NCI-H2029 treated with DMSO at 0.1 percent for 48 hours (cell line): ENCODE measurements around the gene C1orf53.
"Not testable (repeated sequence)": the region's sequence is repeated elsewhere in the genome, so short reads cannot be mapped to it uniquely, and the experiment has no call there.

ENCODE experiments used
- DNase-seq: peaks from one replicate; lab custom pipeline; 2025; lab: John Stamatoyannopoulos, UW

C1orf53 gene

GRCh38 chr1:197921235-197922069, 19.0 kb downstream of the C1orf53 start:
- DNase-seq, result no peak

GRCh38 chr1:197922070-197922390, 19.6 kb downstream of the C1orf53 start:
- no peak for DNase-seq

DNA sequence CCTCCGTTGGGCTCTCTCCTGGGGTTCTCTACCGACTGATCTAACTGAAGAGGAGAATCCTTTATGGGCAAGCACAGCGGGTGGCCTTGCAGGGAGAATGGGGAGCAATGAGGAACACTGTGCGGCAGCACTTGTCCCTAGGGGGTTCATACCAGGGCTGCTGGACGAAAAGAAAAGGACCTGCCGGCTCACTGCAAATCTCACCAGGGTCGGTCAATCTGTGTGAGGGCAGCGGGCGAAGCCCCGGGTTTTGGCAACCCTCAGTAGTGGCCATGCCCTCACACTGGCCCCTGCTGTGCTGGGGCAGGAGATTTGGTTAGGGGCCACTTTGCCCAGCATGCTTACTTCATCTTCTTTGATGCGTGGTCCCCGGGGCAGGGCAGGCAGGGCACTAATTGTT, 20.6 kb downstream of the C1orf53 start:
- DNase-seq, result no peak

GRCh38 chr1:197924516-197925123, 22.2 kb downstream of the C1orf53 start:
- no peak for DNase-seq

- no peak for DNase-seq
Observed at GRCh38 chr1:197927908-197928665, 25.7 kb downstream of the C1orf53 start.

DNA sequence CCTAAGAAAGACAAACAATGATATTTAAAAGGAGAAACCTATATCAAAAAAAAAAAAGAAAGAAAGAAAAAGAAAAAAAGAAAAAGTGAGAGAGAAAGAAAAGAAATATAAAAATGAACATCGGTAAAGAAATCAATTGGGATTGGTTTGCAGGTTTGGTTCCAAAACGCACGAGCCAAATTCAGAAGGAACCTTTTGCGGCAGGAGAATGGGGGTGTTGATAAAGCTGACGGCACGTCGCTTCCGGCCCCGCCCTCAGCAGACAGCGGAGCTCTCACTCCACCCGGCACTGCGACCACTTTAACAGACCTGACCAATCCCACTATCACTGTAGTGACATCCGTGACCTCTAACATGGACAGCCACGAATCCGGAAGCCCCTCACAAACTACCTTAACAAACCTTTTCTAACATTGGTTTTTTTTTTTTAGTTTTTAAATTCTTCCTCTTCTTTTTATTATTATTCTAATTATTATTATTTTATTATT, 26.5 kb downstream of the C1orf53 start:
- DNase-seq, result no peak

DNA sequence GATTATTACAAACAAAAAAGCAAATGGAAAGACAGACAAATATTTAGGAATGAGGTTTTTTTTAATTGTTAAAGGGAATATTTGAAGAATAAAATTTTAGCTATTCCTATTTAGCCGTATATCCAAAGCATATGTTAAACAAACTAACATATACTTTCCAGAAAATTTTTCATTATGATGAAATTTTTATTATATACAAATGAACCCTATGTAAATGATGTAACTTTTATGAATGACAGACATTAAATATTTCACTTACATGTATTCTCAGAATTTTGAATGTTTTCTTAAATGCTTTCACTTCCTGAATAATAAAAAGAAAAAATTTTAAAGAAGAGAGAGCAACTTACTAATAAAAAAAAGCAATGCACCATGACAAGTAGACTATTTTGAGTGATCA, 30.6 kb downstream of the C1orf53 start:
- no peak for DNase-seq

DNA sequence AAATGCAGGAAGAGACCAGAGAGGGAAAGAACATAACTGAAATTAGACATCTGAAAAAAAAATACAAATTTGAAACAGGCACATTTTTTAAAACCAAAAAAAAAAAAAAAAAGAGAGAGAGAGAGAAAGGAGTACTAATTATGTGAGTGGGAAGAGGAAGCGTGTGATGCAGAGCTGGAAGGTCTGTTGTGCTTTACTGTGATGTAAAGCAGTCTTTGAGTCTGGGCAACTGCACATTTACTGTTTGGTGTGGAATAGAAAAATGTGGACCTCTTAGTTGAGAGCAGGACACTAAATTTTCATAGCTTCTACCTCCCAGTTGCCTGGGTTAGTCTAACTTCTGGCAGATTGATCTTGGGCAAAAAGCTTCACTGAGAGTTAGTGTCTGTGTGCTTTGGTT, 31.2 kb downstream of the C1orf53 start:
- no peak for DNase-seq

DNA sequence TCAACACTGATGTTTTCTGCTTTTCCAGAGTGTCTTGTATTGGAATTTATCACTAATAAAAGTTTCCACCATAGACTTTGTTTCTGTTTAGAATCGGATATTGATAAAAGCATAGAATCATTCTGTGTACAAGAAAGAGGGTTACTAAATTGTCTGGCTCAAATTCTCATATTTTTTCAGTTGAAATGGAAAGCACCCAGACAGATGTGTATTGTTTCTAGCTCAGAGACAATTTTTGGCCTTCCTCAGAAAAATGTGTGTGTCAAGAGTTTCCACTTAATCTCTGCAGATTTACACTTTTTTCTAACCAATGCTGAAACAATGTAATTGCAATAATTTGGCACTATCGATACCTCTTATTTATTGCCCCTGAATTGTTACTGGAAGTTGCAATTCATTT, 35.0 kb downstream of the C1orf53 start:
- DNase-seq, result no peak

GRCh38 chr1:197937892-197938291, 35.5 kb downstream of the C1orf53 start:
- no peak for DNase-seq

DNA sequence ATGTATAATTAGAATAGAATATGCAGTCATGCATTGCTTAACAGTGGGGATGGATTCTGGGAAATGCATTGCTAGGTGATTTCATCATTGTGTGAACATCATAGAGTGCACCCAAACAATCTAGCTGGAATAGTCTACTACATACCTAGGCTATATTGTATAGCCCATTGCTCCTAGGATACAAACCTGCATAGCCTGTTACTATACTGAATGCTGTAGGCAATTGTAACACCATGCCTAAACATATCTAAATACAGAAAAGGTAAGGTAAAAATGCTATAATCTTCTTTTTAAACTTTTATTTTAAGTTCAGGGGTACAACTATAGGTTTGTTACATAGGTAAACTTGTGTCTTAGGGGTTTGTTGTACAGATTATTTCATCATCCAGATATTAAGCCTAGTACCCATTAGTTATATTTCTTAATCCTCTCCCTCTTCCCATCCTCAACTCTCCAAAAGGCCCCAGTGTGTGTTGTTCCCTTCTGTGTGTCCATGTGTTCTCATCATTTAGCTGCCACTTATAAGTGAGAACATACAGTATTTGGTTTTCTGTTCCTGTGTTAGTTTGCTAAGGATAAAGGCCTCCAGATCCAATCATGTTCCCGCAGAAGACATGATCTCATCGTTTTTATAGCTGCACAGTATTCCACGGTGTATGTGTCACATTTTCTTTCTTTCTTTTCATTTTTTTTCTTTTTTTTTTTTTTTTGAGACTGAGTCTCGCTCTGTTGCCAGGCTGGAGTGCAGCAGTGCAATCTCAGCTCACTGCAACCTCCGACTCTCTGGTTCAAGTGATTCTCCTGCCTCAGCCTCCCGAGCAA, 36.9 kb downstream of the C1orf53 start:
- DNase-seq, result not testable (repeated sequence)

DNA sequence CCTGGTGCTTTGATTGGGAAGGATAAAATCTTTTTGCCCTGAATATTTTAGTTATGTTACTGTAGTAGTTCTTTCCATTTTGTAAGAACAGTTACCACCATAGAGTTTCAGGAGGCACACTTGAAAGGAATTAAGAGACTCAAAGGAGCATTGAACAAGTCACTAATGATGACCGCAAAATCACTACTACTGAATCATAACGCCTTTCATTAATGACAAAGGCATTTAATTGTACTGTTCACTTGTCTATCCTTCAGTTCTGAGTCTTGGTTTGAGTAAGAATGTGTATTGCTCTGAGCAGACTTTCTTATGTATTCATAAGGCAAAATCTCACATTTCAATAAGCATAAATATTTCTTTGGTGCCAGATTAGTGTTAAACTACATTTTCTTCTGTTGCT, 39.6 kb downstream of the C1orf53 start:
- DNase-seq, result no peak

GRCh38 chr1:197944485-197944884, 42.1 kb downstream of the C1orf53 start:
- no peak for DNase-seq

DNA sequence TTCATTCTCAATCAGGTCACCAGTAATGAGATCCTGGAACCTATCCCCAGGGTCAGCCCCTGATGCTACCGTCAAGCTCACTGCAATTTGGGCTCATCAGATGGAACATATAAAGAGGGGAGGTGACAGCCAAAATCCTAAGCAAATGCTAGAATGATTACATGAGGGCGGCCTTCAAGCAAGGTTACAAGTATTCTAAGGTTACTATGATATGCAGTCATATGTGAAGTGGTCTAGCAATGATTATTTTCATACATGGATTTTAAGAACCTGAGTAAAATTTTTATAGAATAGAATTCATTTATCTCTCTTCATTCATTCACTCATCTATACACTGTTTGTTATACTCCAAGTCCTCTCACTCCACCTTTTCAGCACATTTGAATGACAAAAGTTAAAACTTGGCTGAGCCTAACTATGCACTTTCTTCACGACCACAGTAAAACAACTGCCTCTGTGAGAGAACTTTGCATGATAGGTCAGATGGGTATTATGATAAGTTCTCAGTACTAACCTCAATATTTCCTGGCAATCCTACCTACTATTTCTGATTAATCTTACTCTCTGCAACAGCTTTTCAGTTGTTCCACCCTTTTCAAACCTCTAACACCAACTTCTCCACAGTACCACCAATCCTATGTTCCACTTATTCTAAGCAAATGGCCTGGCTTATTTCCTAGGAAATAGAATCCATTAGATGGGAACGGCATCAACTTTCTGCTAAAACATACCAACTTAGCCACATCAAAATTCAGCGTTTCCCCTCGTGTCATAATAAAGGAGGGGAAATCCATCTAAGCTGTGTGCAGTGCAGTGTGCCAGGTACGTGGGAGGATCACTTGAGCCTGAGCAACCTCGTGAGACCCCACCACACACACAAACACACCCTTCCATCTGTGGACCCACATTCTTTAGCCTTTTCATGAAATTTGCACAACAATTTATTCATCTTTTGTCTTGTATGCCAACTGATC, 46.8 kb downstream of the C1orf53 start:
- no peak for DNase-seq

DNA sequence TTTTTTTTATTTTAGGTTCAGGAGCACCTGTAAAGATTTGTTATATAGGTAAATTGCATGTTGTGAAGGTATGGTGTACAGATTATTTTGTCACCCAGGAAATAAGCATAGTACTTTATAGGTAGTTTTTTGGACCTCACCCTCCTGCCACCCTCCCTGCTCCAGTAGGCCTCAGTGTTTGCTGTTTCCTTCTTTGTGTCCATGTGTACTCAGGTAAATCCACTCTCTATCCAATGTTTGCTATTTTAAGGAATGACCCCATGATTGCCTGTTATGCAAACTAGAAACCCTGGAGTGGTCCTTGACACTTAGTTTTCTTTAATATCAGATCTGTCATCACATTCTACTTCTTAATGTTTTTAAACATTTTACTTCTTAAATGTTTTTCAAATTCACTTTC, 48.7 kb downstream of the C1orf53 start:
- no peak for DNase-seq

GRCh38 chr1:197951617-197952175, 49.3 kb downstream of the C1orf53 start:
- DNase-seq, result no peak

- DNase-seq, result not testable (repeated sequence)
Observed at GRCh38 chr1:197953472-197953871, 51.0 kb downstream of the C1orf53 start.

- DNase-seq, result no peak
Observed at GRCh38 chr1:197954718-197955418, 52.4 kb downstream of the C1orf53 start.

- no peak for DNase-seq
Observed at GRCh38 chr1:197955486-197956394, 53.3 kb downstream of the C1orf53 start.
